ENCODE measurements around the gene PDZD11. TPM values are rescaled to one million over a fixed set of nuclear protein-coding genes. Genes with fewer than 3 reads are reported as not detected.
"Not testable (repeated sequence)": the region's sequence is repeated elsewhere in the genome, so short reads cannot be mapped to it uniquely, and the experiment has no call there.

Gene PDZD11, protein sequence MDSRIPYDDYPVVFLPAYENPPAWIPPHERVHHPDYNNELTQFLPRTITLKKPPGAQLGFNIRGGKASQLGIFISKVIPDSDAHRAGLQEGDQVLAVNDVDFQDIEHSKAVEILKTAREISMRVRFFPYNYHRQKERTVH
- 36.0 TPM for polyA plus RNA-seq (ENCODE audit: insufficient read length)

GRCh38 chrX:70289793-70290770 is at the start of gene PDZD11, which contains the start of gene KIF4A:
Gene PDZD11 (minus strand): TSS chrX:70289927. CDS start chrX:70289341, 586 bp downstream.
Gene KIF4A (plus strand): TSS chrX:70290104. CDS start chrX:70290459, 355 bp downstream.
- DNase-seq (ENCODE audit: low read depth): peak; percentile 77

DNA sequence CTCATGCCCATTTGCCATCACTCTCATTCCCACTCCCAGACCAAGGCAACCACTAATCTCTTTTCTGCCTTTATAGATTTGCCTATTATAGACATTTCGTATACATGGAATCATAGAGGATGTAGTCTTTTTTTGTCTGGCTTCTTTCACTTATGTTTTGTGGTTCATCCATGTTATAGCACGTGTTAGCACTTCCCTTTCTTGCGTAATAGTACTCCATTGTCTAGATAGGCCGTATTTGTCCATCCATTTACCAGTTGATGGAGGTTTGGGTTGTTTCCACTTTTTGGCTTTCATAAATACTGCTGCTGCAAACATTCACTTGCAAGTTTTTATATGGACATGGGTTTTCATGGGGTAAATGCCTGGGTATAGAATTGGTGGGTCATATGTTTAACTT is 48.6 kb upstream of the PDZD11 start:
- DNase-seq (ENCODE audit: low read depth): no peak

- DNase-seq (ENCODE audit: low read depth): no peak
These were observed 47.0 kb upstream of the PDZD11 start for GRCh38 chrX:70336767-70337166.

DNA sequence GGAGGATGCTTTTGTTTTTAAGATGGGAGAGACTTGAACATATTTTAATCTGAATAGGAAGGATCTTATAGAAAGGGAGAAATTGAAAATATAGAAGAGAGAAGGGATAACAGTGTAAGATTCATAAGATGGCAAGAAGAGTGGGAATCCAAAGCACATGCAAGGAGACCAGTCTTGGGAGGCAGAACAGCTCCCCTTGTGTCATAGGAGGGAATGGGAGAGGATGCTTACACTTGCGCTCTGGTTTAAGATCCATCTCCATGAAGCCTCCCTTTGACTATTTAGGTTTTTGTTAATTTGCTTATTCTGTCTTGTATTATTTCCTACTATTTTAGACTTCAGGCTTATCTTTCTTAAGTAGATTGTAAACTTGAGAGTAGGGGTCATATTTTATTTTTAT is 42.9 kb upstream of the PDZD11 start:
- DNase-seq (ENCODE audit: low read depth): no peak

- no peak for DNase-seq (ENCODE audit: low read depth)
These were observed 41.4 kb upstream of the PDZD11 start for GRCh38 chrX:70331161-70331560.

GRCh38 chrX:70324326-70324725 is 34.6 kb upstream of the PDZD11 start:
- DNase-seq (ENCODE audit: low read depth): no peak

- not testable (repeated sequence) for DNase-seq (ENCODE audit: low read depth)
These were observed 33.9 kb upstream of the PDZD11 start for GRCh38 chrX:70323628-70324027.

DNA sequence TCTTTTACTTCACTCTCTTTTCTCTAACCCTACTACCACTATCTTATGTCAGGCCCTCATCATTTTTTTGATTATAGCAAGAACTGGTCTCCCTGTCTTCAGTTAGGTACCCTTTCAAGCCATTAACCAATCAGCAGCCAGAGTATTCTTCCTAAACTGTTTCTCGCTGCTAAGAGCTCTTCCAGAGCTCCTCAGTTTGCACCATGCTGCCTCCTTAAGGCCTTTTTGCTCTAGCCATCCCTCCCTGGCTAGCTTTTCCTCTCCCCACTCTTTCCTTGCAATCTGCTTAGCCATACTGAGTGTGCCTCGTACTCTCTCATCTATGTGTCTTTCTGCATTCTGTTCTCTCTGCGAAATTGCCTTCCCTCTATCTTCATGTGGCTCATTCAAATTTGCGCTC is 33.1 kb upstream of the PDZD11 start:
- DNase-seq (ENCODE audit: low read depth): no peak

DNA sequence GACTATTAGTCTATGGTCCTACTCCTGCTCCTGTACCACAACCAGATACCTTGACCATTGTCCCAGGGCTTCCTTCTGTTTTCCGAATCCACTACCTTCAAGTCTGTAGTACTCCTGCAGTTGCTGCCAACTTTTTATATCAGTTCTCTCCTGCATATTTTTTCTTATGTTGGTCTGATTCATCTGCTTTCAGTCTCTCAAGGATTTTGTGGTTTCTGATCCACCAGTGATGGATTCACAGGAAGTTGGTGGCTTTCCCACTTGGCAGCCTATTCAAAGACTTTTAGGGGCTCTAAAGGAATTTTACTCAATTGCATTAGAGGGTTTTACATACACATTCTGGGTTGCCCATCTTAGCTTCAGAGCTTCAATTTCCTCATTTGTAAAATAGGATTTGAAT is 23.8 kb upstream of the PDZD11 start:
- DNase-seq (ENCODE audit: low read depth): no peak

DNA sequence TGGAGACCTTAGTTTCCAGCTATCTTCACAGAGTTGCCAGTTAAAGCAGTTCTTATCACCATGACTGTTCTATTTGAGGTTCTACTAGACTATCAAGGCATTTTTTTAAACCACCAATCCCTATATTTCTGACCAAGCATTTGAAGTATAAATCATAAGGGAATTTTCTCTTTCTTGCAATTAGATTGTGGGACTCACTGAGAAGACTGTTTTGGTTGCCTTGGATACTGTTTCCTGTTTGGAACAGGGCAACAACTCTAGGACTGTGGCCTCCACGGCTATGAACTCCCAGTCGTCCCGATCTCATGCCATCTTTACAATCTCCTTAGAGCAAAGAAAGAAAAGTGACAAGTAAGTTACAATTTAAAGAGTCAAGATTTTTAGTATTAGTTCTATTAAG is 12.0 kb upstream of the PDZD11 start:
- no peak for DNase-seq (ENCODE audit: low read depth)

DNA sequence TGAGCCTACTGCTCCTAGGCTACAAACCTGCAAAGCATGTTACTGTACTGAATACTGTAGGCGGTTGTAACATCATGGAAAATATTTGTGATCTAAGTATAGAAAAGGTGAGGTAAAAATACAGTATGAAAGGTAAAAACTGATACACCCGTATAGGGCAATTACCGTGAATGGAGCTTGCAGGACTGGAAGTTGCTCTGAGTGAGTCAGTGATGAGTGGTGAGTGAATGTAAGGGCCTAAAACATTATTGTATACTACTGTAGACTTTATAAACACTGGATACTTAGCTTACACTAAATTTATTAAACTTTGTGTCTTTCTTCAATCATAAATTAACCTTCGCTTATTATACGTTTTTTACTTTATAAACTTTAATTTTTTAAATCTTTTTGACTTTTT is 3.9 kb upstream of the PDZD11 start:
- no peak for DNase-seq (ENCODE audit: low read depth)

GRCh38 chrX:70292788-70293187 is 3.1 kb upstream of the PDZD11 start:
- no peak for DNase-seq (ENCODE audit: low read depth)

DNA sequence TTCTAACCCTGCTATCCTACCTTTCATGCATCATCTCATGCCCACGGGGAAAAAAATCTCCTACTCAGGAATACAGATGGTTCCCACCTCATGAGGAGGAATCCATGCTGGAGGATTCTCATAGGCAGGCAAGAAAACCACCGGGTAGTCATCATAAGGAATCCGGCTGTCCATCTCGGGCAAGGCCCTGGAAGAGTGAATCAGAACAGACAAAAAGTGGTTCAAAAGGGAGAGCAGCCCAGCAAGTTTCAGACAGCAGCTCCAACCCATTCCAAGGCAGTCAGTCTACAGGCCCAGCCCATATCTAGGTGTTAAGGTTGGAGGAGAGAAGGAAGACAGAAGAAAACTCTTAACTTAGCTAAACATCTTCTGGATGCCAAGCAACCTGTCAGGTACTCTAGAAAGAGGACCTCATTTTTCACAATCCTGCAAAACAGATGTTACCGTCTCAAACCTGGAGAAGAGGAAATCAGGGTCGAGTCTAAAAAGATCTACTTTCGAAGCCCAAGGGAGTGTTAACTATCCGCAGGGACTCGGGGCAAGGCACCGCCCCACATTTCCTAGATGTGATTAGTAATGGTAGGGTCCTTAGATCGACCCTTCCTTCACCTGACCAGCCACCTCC is 447 bp downstream of the PDZD11 start:
- no peak for DNase-seq (ENCODE audit: low read depth)

DNA sequence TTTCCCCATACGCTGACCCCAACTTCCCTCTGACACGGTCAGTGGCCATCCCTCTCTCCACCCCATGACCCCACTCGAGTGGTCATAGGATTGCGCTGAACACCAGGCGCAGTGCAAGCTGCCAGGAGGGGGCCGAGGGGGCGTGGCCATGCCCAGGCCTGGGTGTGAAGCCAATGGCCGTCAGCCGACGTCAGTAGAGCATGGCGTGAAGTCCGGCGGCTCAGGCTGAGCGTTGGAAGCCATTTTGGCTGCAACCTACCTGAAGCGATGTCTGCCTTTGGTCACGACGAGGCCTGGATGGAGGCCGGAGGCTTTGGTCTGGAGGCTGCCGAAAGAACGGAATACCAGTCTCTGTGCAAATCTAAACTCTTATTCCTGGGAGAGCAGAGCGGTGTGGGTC is 7.8 kb downstream of the PDZD11 start, which contains the start of gene RAB41:
RAB41 (plus strand) TSS at position 222 of the 400 bp plus-strand sequence; CDS start at position 268, 46 bp downstream.
- DNase-seq (ENCODE audit: low read depth): no peak

DNA sequence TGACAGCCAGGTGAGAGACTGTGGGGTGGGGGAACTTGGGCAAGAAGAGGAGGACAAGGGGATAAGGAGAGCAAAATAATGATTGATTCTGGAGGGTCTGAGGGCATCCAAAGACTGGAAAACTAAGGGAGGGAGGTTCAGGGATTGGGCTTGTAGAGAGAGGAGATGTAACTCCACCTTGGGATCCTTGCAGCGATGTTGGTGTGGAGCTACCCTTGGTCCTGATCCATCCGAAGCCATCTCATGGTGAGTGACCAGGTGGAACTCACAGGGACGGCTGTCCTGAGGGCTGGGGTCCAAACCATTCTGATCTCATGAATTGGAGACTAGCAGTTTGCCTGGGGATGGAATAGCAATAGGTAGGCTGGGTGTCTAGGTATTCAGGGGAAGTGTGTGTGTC is 9.2 kb downstream of the PDZD11 start:
- DNase-seq (ENCODE audit: low read depth): no peak

- DNase-seq (ENCODE audit: low read depth): no peak
These were observed 10.6 kb downstream of the PDZD11 start for GRCh38 chrX:70279081-70279480.

GRCh38 chrX:70274029-70274428 is 15.7 kb downstream of the PDZD11 start:
- not testable (repeated sequence) for DNase-seq (ENCODE audit: low read depth)

DNA sequence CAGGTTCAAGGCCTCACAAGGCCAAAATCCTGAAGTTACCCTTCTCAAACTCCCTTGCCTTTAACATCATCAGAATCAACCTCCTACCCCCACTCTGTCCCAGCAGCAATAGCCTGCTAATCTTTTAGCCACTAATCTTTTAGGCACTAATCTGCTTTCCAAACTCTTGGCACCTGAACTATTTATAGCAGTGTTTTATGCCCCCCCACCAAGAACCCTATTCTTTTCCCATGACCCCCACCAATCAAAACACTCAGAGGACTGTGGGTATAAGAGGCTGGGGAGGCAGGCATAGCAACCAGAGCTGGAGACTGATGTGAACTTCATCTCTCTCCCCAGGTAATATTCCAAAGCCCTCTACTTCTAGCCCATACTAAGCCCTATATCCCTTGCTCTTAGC is 21.7 kb downstream of the PDZD11 start, which contains the start of gene ARR3:
ARR3 (plus strand) TSS at position 301 of the 400 bp plus-strand sequence. CDS start 1,052 bp downstream, outside the sequence.
- DNase-seq (ENCODE audit: low read depth): no peak

DNA sequence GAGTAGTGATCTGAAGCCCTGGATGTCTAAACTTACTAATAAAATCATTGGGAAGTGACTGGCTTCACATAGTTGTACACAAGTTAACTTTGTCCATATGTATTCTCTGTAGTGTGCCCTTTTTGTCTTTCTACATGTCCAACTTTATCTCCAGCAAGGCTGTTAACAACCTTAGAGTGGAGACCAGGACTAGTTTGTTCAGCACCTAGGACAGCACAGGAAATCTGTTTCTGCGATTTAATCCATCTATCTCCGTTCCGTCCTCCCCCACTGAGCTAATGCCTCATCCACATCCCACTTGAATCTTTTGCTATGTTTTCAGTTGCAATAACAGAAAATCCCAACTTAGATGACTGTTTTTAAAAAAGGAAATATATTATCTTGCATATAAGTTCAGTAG is 24.9 kb downstream of the PDZD11 start:
- DNase-seq (ENCODE audit: low read depth): no peak

DNA sequence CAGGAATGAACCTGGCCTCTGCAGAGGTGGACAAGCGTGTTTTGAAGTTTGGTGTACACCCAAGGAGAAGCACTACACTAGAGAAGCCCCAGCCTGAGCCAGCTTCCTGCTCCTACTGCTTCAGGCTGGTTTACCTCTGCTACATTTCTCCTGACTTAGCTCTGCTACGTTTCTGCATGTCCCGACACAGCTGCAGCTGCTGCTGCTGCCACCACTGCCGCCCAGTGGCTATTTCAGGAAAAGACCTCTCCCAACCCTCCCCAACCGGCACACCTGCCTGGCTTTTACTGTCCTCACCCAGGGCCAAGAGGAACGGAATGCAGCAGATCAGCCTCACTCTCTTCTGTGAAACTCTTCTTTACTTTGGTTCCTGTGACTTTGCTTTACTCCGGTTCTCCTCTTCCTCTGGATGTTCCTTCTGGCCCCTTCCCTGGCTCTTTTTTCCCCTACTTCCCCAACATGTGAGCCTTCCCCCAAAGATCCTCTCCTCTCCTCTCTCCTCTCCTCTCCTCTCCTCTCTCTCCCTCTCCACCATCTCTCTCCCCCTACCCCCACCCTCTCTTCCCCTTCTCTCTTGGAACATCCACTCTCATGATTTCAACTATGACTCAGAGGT is 26.7 kb downstream of the PDZD11 start:
- DNase-seq (ENCODE audit: low read depth): no peak

GRCh38 chrX:70260104-70260503 is 29.6 kb downstream of the PDZD11 start, which contains the start of gene P2RY4:
Gene P2RY4 (minus strand): TSS chrX:70260204. CDS start chrX:70259624, 580 bp downstream.
- DNase-seq (ENCODE audit: low read depth): no peak

Measured in forelimb muscle (tissue), 1 donor.